Testis (tissue), 2 donors: Measurements from ENCODE around the gene RAMACL.

Experiments
- POLR2A ChIP-seq: fragments of 450-650 bp; IDR thresholded peaks from one replicate; pipeline ENCODE4 v1.6.1; 2017; ENCODE audit warnings: antibody characterized with exemption, mild to moderate bottlenecking, moderate library complexity
- TF ChIP-seq, protein P1 (sequence below), 3 experiments: fragments of 450-650 bp in 2 of 3; fragments of 200-600 bp in 1 of 3; sonication (generic) in 1 of 3; IDR thresholded peaks; one replicate each; pipeline ENCODE4 v1.5.1; 2016 to 2019; ENCODE audit warnings: antibody characterized with exemption in 3 of 3, mild to moderate bottlenecking in 2 of 3, moderate library complexity in 1 of 3

DNA sequence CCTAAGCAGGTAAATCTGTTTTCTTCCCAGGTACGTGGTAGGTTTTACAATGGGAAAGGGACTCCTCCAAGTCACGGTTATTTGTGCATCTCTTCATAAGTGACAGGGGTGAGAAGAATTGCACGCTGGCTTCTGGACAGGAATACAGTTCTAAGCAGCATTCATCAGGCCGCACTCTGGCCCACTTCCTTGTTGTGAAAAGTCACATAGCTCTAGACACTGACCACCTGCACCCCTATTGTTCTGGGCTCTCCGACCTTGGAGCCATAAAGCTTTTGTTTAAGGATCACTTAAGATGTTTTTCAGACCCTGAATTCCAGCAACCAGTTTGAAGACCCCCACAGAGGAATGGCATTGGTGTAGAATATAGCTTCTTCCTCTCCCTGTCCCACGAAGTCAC, 31.4 kb downstream of the RAMACL start:
- TF ChIP-seq, protein P1, sequence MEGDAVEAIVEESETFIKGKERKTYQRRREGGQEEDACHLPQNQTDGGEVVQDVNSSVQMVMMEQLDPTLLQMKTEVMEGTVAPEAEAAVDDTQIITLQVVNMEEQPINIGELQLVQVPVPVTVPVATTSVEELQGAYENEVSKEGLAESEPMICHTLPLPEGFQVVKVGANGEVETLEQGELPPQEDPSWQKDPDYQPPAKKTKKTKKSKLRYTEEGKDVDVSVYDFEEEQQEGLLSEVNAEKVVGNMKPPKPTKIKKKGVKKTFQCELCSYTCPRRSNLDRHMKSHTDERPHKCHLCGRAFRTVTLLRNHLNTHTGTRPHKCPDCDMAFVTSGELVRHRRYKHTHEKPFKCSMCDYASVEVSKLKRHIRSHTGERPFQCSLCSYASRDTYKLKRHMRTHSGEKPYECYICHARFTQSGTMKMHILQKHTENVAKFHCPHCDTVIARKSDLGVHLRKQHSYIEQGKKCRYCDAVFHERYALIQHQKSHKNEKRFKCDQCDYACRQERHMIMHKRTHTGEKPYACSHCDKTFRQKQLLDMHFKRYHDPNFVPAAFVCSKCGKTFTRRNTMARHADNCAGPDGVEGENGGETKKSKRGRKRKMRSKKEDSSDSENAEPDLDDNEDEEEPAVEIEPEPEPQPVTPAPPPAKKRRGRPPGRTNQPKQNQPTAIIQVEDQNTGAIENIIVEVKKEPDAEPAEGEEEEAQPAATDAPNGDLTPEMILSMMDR (IDR thresholded peaks at IDR 0.05) = no peak
- no peak for TF ChIP-seq POLR2A
